IMR-90 (cell line): ENCODE measurements around the gene PCDHA1. TPM values are rescaled to one million over a fixed set of nuclear protein-coding genes. Genes with fewer than 3 reads are reported as not detected.

Experiments used
- ATAC-seq: fragments of 200-7000 bp; cut with Tn5 transposase; 2 replicates; pipeline ENCODE4 v1.9.1; 2020; ENCODE audit warnings: low read depth, mild to moderate bottlenecking, moderate library complexity
- BruUV-seq: library from RNA; stranded (reverse); fragments of 400-500 nt; replicated peaks from 2 replicates; lab custom pipeline; 2021; lab: Mats Ljungman, UMichigan
- CTCF ChIA-PET: fragments of 300-600 bp; formaldehyde crosslinking; extraction: SDS; loops from one replicate; lab custom pipeline; 2021; ENCODE audit warnings: antibody characterized with exemption; lab: Yijun Ruan, JAX
- POLR2A ChIA-PET: fragments of 300-600 bp; sonication (Branson Sonifier 250); formaldehyde crosslinking; loops from one replicate; lab custom pipeline; 2022; ENCODE audit warnings: antibody characterized with exemption; ENCODE audit not compliant: unreplicated experiment; lab: Charles Lee
- DNase-seq: peaks from one replicate; pipeline ENCODE4 v3.0.0; 2013
- H2AFZ ChIP-seq: replicated peaks from 2 replicates; pipeline ENCODE3; 2013; ENCODE audit warnings: low read length, mild to moderate bottlenecking; ENCODE audit not compliant: poor library complexity
- H2AK5ac ChIP-seq: 2 replicates; pipeline ENCODE4 v1.6.1; 2013; ENCODE audit warnings: low read depth, low read length, inconsistent platforms
- H2AK9ac ChIP-seq: replicated peaks from 2 replicates; pipeline ENCODE3; 2013; ENCODE audit warnings: mild to moderate bottlenecking, low read depth, low read length, moderate library complexity; ENCODE audit not compliant: poor library complexity
- H2BK120ac ChIP-seq: 2 replicates; pipeline ENCODE4 v1.6.1; 2013; ENCODE audit warnings: low read depth, low read length, inconsistent platforms
- H2BK15ac ChIP-seq: 3 replicates; pipeline ENCODE4 v1.6.1; 2013; ENCODE audit warnings: low read depth, low read length, inconsistent platforms
- H2BK20ac ChIP-seq: 2 replicates; pipeline ENCODE4 v1.6.1; 2013; ENCODE audit warnings: low read depth, mild to moderate bottlenecking, inconsistent platforms, low read length, moderate library complexity
- H2BK5ac ChIP-seq: 2 replicates; pipeline ENCODE4 v1.6.1; 2013; ENCODE audit warnings: mild to moderate bottlenecking, low read depth, low read length, inconsistent platforms; ENCODE audit not compliant: poor library complexity, severe bottlenecking
- H3K14ac ChIP-seq: replicated peaks from 2 replicates; pipeline ENCODE4 v1.6.1; 2013; ENCODE audit warnings: low read depth, low read length, inconsistent platforms
- H3K18ac ChIP-seq: 2 replicates; pipeline ENCODE4 v1.6.1; 2013; ENCODE audit warnings: low read depth, low read length, control low read depth
- H3K23ac ChIP-seq: 2 replicates; pipeline ENCODE4 v1.6.1; 2013; ENCODE audit warnings: low read depth, low read length, inconsistent platforms
- H3K27ac ChIP-seq: 2 replicates; pipeline ENCODE4 v1.5.1; 2013; ENCODE audit warnings: mild to moderate bottlenecking, control low read depth, low read length; ENCODE audit not compliant: insufficient read depth
- H3K27me3 ChIP-seq: 2 replicates; pipeline ENCODE4 v1.6.1; 2013; ENCODE audit warnings: low read length; ENCODE audit not compliant: control insufficient read depth, insufficient read depth
- H3K36me3 ChIP-seq: 2 replicates; pipeline ENCODE4 v1.6.1; 2013; ENCODE audit warnings: low read length, mixed read lengths; ENCODE audit not compliant: control insufficient read depth, insufficient read depth
- H3K4ac ChIP-seq: 2 replicates; pipeline ENCODE4 v1.6.1; 2013; ENCODE audit warnings: low read depth, low read length, inconsistent platforms
- H3K4me1 ChIP-seq: 2 replicates; pipeline ENCODE4 v1.6.1; 2013; ENCODE audit warnings: low read length, mixed read lengths; ENCODE audit not compliant: control insufficient read depth, insufficient read depth
- H3K4me2 ChIP-seq: 2 replicates; pipeline ENCODE4 v1.6.1; 2013; ENCODE audit warnings: low read depth, mild to moderate bottlenecking, control low read depth, low read length, moderate library complexity
- H3K4me3 ChIP-seq: 2 replicates; pipeline ENCODE4 v1.5.1; 2013; ENCODE audit warnings: low read depth, mild to moderate bottlenecking, control low read depth, low read length, moderate library complexity; ENCODE audit not compliant: insufficient read depth
- H3K56ac ChIP-seq: 2 replicates; pipeline ENCODE4 v1.6.1; 2013; ENCODE audit warnings: low read length, inconsistent platforms; ENCODE audit not compliant: insufficient read depth; ENCODE audit errors: extremely low read depth
- H3K79me1 ChIP-seq, 2 experiments: 2 replicates each; pipeline ENCODE4 v1.6.1; 2013; ENCODE audit warnings: low read length in 2 of 2, inconsistent platforms in 1 of 2, low read depth in 1 of 2
- H3K9ac ChIP-seq: 2 replicates; pipeline ENCODE4 v1.6.1; 2013; ENCODE audit warnings: low read depth, low read length, control low read depth
- H3K9me1 ChIP-seq: 2 replicates; pipeline ENCODE4 v1.6.1; 2013; ENCODE audit warnings: low read length, inconsistent platforms; ENCODE audit not compliant: insufficient read depth
- H3K9me3 ChIP-seq: 2 replicates; pipeline ENCODE4 v1.6.1; 2013; ENCODE audit warnings: low read length; ENCODE audit not compliant: control insufficient read depth, insufficient read depth
- H4K20me1 ChIP-seq: 2 replicates; pipeline ENCODE4 v1.6.1; 2013; ENCODE audit warnings: low read length, inconsistent platforms; ENCODE audit not compliant: insufficient read depth
- H4K5ac ChIP-seq: 2 replicates; pipeline ENCODE4 v1.6.1; 2013; ENCODE audit warnings: mild to moderate bottlenecking, low read depth, low read length, control low read depth
- H4K8ac ChIP-seq, 2 experiments: 2 replicates each; pipeline ENCODE4 v1.6.1; 2013; ENCODE audit warnings: low read depth in 2 of 2, low read length in 2 of 2, control low read depth in 1 of 2, inconsistent platforms in 1 of 2
- H4K91ac ChIP-seq: 2 replicates; pipeline ENCODE4 v1.6.1; 2013; ENCODE audit warnings: low read depth, low read length, inconsistent platforms; ENCODE audit not compliant: insufficient read depth
- CHD1 ChIP-seq: IDR thresholded peaks from 2 replicates; pipeline ENCODE4 v1.6.1; 2012; ENCODE audit warnings: low read depth, low read length, improper control_type of control experiment
- CTCF ChIP-seq: conservative IDR thresholded peaks from 2 replicates; pipeline ENCODE4 v1.5.1; 2012; ENCODE audit warnings: mild to moderate bottlenecking, low read depth, low read length, improper control_type of control experiment
- MXI1 ChIP-seq: IDR thresholded peaks from 2 replicates; pipeline ENCODE4 v1.6.1; 2012; ENCODE audit warnings: low read depth, mild to moderate bottlenecking, low read length, moderate library complexity, borderline replicate concordance
- NFE2L2 ChIP-seq: fragments of 150-350 bp; IDR thresholded peaks from 2 replicates; pipeline ENCODE4 v1.6.1; 2016; ENCODE audit warnings: low read depth, mild to moderate bottlenecking, low read length
- POLR2A ChIP-seq: IDR thresholded peaks from 2 replicates; pipeline ENCODE4 v1.6.1; 2012; ENCODE audit warnings: mild to moderate bottlenecking, low read depth, low read length
- RAD21 ChIP-seq: IDR thresholded peaks from 2 replicates; pipeline ENCODE4 v1.6.1; 2012; ENCODE audit warnings: low read length, improper control_type of control experiment
- RCOR1 ChIP-seq: IDR thresholded peaks from 2 replicates; pipeline ENCODE4 v1.6.1; 2012; ENCODE audit warnings: mild to moderate bottlenecking, low read length, improper control_type of control experiment; ENCODE audit not compliant: insufficient replicate concordance
- RFX5 ChIP-seq: IDR thresholded peaks from 2 replicates; pipeline ENCODE4 v1.8.0; 2012; ENCODE audit warnings: low read depth, mild to moderate bottlenecking, low read length, moderate library complexity
- WGBS, 2 experiments: methylation state at CpG; one replicate each; pipeline versions ENCODE4 v1.1.5 to v1.1.7; 2013; ENCODE audit warnings: missing lambda C conversion rate in 2 of 2; ENCODE audit not compliant: insufficient read length in 1 of 2; ENCODE audit errors: extremely low coverage in 2 of 2; 5-methylcytosine and 5-hydroxymethylcytosine counted together
- dilution Hi-C: fragments of 300-500 bp; cut with HindIII; formaldehyde crosslinking; loops from one replicate; pipeline ENCODE4 v1.14.3; 2018; ENCODE audit warnings: low sequenced_read_pairs; ENCODE audit not compliant: unreplicated experiment
- in situ Hi-C: fragments of 300-500 bp; cut with MboI; formaldehyde crosslinking; loops from 3 replicates; pipeline ENCODE4 v1.14.3; 2019; ENCODE audit warnings: low sequenced_read_pairs, inconsistent platforms, mixed read lengths
- intact Hi-C: fragments of 100-400 bp; cut with micrococcal nuclease; formaldehyde crosslinking; loops from 2 replicates; pipeline ENCODE4 v1.10.0; 2022
- polyA plus RNA-seq, 3 experiments: library from polyadenylated mRNA; depleted of rRNA; stranded (reverse); fragments of >200 nt; gene quantifications; 2 replicates each; pipeline ENCODE4 v1.2.3, GENCODE V29; 2012; ENCODE audit warnings: low replicate concordance in 1 of 3
- total RNA-seq: library from RNA; depleted of rRNA; stranded (reverse); fragments of >200 nt; gene quantifications from 2 replicates; pipeline ENCODE4 v1.2.3, GENCODE V29; 2012
- TF ChIP-seq, protein P1 (sequence below): fragments of 150-350 bp; IDR thresholded peaks from 2 replicates; pipeline ENCODE4 v1.6.1; 2017; ENCODE audit warnings: mild to moderate bottlenecking, antibody characterized with exemption, low read length, low read depth

The PCDHA1 gene
- total and polyA plus RNA-seq, 2 of the 4 experiments (the other 2 are of a cell fraction): under 0.01 to 0.05 TPM

DNA sequence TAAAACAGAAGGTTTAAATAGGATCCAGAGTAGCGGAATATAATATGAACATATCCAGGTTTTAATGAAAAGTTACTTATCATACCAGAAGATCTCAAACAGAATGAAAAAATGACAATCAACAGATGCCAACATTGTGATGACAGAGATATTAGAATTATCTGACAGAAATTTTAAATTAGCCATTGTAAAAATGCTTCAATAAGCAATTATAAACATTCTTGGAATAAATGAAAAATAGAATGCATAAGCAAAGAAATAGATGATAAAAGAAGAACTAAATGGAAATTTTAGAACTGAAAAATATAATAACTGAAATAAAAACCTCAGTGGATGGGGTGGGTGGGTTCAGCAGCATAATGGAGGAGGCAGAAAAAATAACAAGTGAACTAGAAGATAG is 48.5 kb upstream of the PCDHA1 start:
- no TSS peak for BruUV-seq
- intact Hi-C loops: no loop called here
- no peak overlapping the region for H2BK20ac ChIP-seq
- H2AK5ac ChIP-seq: no peak overlapping the region
- CTCF ChIA-PET: no interaction called here
- H3K9ac ChIP-seq: no peak overlapping the region
- no peak overlapping the region for H3K18ac ChIP-seq
- no peak overlapping the region for H4K8ac ChIP-seq
- no peak overlapping the region for H3K23ac ChIP-seq
- H3K79me1 ChIP-seq: no peaks in the 10 kb centered on the region
- POLR2A ChIA-PET: no interaction called here
- WGBS, 2 experiments: no CpG with 5 or more reads among the region's 1 CpG
- H2BK5ac ChIP-seq: no peak overlapping the region
- H2BK120ac ChIP-seq: no peak overlapping the region
- H3K56ac ChIP-seq: no peak overlapping the region
- no peaks in the 10 kb centered on the region for H3K9me3 ChIP-seq
- H2AFZ ChIP-seq: no peak overlapping the region
- no peaks in the 10 kb centered on the region for H3K9me1 ChIP-seq
- no peaks in the 10 kb centered on the region for H3K36me3 ChIP-seq
- H4K91ac ChIP-seq: no peak overlapping the region
- no peak overlapping the region for H2BK15ac ChIP-seq
- no peaks in the 10 kb centered on the region for H4K20me1 ChIP-seq
- no peak overlapping the region for H3K27ac ChIP-seq
- ATAC-seq (no peak), DNase-seq (no peak)
- H2AK9ac ChIP-seq: no peak overlapping the region
- H3K27me3 ChIP-seq: no peaks in the 10 kb centered on the region
- no peaks in the 10 kb centered on the region for H3K4me1 ChIP-seq
- H3K4me3 ChIP-seq: no peak overlapping the region
- no peak overlapping the region for H3K4me2 ChIP-seq
- H3K4ac ChIP-seq: no peak overlapping the region
- dilution Hi-C loops: no loop called here
- TF ChIP-seq RAD21: no peak
- TF ChIP-seq RFX5: no peak
- TF ChIP-seq RCOR1: no peak
- no peak for TF ChIP-seq CTCF
- TF ChIP-seq NFE2L2: no peak
- no peak for TF ChIP-seq CHD1
- no peak for TF ChIP-seq POLR2A
- TF ChIP-seq MXI1: no peak
- TF ChIP-seq, protein P1, sequence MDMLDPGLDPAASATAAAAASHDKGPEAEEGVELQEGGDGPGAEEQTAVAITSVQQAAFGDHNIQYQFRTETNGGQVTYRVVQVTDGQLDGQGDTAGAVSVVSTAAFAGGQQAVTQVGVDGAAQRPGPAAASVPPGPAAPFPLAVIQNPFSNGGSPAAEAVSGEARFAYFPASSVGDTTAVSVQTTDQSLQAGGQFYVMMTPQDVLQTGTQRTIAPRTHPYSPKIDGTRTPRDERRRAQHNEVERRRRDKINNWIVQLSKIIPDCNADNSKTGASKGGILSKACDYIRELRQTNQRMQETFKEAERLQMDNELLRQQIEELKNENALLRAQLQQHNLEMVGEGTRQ: no peak
- H3K14ac ChIP-seq: no peak overlapping the region
- H4K5ac ChIP-seq: no peak overlapping the region
- in situ Hi-C loops: no loop called here
